Right atrium auricular region (tissue), 2 donors: ENCODE results near the gene MBD4. TPM values are rescaled to one million over a fixed set of nuclear protein-coding genes. Genes with fewer than 3 reads are reported as not detected.

Experiments
- DNase-seq: peaks from one replicate; pipeline ENCODE4 v3.0.0-alpha.2; 2019; ENCODE audit warnings: low spot score
- H3K27ac ChIP-seq, 2 donors: fragments of 200-600 bp; sonication (generic); 1 replicate in 1 of 2; 2 replicates in 1 of 2; pipeline ENCODE4 v1.5.1; 2016 to 2019
- H3K27me3 ChIP-seq, 2 donors: fragments of 200-600 bp; sonication (generic); one replicate each; pipeline versions ENCODE4 v1.5.1 to v1.6.0; 2017 to 2019
- H3K36me3 ChIP-seq: fragments of 200-600 bp; sonication (generic); one replicate; pipeline ENCODE4 v1.5.1; 2016
- H3K4me1 ChIP-seq, 2 donors: fragments of 200-600 bp; sonication (generic); one replicate each; pipeline versions ENCODE4 v1.5.1 to v1.6.0; 2017 to 2019
- H3K4me3 ChIP-seq, 2 donors: fragments of 200-600 bp; sonication (generic); 1 replicate in 1 of 2; 2 replicates in 1 of 2; pipeline ENCODE4 v1.5.1; 2017 to 2019; ENCODE audit warnings: mild to moderate bottlenecking in 1 of 2, moderate library complexity in 1 of 2
- H3K9me3 ChIP-seq, 2 donors: fragments of 200-600 bp; sonication (generic); one replicate each; pipeline ENCODE4 v1.5.1; 2019
- CTCF ChIP-seq, 2 donors: fragments of 200-600 bp; sonication (generic); IDR thresholded peaks; one replicate each; pipeline ENCODE4 v1.5.1; 2019; ENCODE audit warnings: antibody characterized with exemption in 2 of 2
- total RNA-seq, 2 donors: library from RNA; depleted of rRNA; stranded (reverse); fragments of >200 nt; gene quantifications; one replicate each; pipeline ENCODE4 v1.1.0, GENCODE V29; 2016

MBD4 gene
- total RNA-seq, 2 donors from 2014 or later: 17.8 to 26.4 TPM

DNA sequence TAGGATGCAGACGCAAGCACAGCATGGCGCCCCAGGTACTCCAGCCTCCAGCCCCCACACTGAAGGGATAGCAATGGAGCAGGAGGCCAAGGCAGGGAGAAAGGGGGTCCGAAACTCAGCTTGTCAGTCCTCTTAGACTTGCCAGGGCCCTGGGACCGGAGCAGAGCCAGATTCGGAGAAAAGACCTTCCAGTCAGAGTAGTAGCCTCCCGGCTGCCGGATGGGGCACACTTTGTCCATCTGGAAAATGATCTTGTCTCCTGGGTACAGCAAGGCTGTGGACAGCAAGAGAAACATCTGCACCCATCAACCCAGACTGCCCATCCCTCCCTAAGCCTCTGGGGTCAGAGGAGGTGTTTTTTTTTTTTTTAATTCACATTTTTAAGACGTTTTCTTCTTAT, 35.6 kb downstream of the MBD4 start:
- H3K36me3 ChIP-seq: no peaks in the 10 kb centered on the region
- no peak overlapping the region for H3K27ac ChIP-seq
- no peaks in the 10 kb centered on the region for H3K9me3 ChIP-seq
- H3K4me1 ChIP-seq: no peaks in the 10 kb centered on the region
- no peaks in the 10 kb centered on the region for H3K27me3 ChIP-seq
- H3K4me3 ChIP-seq: no peak overlapping the region
- DNase-seq: no peak
- TF ChIP-seq CTCF (IDR thresholded peaks at IDR 0.05): no peak

DNA sequence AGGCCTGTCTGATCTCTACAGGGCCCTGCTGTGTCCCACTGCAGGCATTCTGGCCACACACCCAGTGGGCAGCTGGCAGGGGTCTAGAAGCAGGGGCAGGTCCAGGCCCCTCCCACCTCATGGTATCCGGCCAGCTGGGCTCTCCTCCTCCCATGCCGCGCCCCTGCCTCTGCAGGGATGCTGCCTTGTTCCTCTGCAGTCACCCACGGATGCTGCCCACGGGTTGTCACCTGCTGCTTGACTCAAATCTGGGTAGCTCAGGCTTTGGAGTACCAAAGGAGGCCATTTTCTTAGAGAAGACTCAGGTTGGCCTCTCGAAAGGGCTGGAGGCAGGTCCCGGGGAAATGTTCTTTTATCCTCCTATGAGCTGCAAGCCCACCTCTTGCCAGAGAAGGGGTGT, 36.3 kb downstream of the MBD4 start:
- no peak overlapping the region for H3K4me3 ChIP-seq
- no peak for TF ChIP-seq CTCF (IDR thresholded peaks at IDR 0.05)
- no peak overlapping the region for H3K27ac ChIP-seq
- H3K9me3 ChIP-seq: no peaks in the 10 kb centered on the region
- no peaks in the 10 kb centered on the region for H3K27me3 ChIP-seq
- no peaks in the 10 kb centered on the region for H3K36me3 ChIP-seq
- no peak for DNase-seq
- peaks cover 0 to 4% of the 10 kb centered on the region in 2 donors for H3K4me1 ChIP-seq

GRCh38 chr3:129402616-129403015, 37.1 kb downstream of the MBD4 start:
- TF ChIP-seq CTCF (IDR thresholded peaks at IDR 0.05): no peak
- Histone ChIP-seq H3K4me3 (no peak overlapping the region), H3K9me3 (no peaks in the 10 kb centered on the region), H3K27me3 (no peaks in the 10 kb centered on the region), H3K4me1 (peaks cover 0 to 12% of the 10 kb centered on the region in 2 donors), H3K27ac (no peak overlapping the region), H3K36me3 (no peaks in the 10 kb centered on the region)
- no peak for DNase-seq

DNA sequence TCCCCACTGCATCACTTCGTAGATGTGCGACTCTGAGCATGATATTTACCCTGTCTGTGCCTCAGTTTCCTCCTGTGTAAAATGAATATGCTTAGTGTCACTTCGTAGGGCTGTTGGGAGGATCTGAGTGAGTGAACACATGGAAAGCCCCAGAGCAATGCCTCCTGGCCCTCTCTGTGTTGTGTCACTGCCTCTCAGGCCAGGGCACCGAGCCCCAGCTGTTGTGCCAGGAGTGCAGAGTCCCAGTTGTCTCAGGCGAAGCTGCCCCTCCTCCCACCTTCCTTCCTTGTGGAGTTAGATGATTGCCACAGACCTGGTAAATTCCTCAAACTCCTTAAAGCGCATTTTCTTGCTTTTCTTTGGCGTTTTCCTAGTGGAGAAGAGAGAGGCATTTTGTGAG, 37.5 kb downstream of the MBD4 start:
- Histone ChIP-seq H3K4me1 (peaks cover 0 to 16% of the 10 kb centered on the region in 2 donors), H3K4me3 (no peak overlapping the region), H3K27ac (no peak overlapping the region), H3K36me3 (no peaks in the 10 kb centered on the region), H3K9me3 (no peaks in the 10 kb centered on the region), H3K27me3 (no peaks in the 10 kb centered on the region)
- no peak for DNase-seq
- no peak for TF ChIP-seq CTCF (IDR thresholded peaks at IDR 0.05)

- Histone ChIP-seq H3K27me3 (no peaks in the 10 kb centered on the region), H3K4me3 (peak overlapping the region in 1 of 2 donors; percentile 95), H3K9me3 (no peaks in the 10 kb centered on the region), H3K27ac (peak overlapping the region; percentile 91 to 93), H3K36me3 (no peaks in the 10 kb centered on the region), H3K4me1 (peaks cover 0 to 32% of the 10 kb centered on the region in 2 donors)
- DNase-seq: no peak
- peak; percentile 1 to 5 for TF ChIP-seq CTCF (IDR thresholded peaks at IDR 0.05)
Measured at GRCh38 chr3:129399895-129400357, 39.8 kb downstream of the MBD4 start.
